GM18907 (cell line): ENCODE data around the gene DNMT3A.

Experiments
- ATAC-seq: cut with Tn5 transposase; IDR thresholded peaks from one replicate; pipeline ENCODE4 v1.9.1; 2021; ENCODE audit warnings: mild to moderate bottlenecking, moderate library complexity; ENCODE audit not compliant: unreplicated experiment

The DNMT3A gene

DNA sequence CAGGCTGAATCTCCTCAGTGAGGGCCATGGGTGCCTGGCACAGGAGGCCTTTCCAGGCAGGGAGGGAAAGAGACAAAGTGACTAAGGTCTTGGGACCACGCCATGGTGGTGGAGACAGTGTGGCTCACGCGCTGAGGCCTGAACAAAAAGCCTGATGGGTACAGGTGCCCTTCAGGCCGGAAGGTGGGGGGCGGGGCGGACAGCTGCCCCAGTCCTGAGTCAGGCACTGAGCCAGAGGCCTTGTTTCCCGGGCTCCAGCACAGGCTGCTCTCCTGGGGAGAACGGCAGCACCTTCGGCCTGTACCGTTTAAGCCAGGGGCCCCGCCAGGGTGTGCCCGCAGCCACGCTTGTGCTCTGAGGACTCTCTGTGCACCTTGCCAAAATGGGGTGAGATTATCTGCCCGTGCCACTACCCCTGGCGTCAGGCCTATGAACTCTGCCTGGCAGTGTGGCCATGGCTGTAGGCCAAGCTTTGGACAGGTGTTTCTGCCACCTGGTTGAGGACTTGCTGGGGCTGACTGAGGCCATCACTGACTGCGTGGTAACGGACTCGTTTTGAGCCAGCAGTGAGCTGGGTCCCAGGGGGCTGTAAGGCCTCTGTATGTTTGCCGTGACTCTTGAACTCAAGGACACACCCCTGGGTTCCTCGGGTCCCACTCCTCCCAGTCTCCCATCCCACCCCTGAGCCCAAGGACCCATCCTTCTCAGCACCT is 31.7 kb upstream of the DNMT3A start:
- ATAC-seq: no peak

DNA sequence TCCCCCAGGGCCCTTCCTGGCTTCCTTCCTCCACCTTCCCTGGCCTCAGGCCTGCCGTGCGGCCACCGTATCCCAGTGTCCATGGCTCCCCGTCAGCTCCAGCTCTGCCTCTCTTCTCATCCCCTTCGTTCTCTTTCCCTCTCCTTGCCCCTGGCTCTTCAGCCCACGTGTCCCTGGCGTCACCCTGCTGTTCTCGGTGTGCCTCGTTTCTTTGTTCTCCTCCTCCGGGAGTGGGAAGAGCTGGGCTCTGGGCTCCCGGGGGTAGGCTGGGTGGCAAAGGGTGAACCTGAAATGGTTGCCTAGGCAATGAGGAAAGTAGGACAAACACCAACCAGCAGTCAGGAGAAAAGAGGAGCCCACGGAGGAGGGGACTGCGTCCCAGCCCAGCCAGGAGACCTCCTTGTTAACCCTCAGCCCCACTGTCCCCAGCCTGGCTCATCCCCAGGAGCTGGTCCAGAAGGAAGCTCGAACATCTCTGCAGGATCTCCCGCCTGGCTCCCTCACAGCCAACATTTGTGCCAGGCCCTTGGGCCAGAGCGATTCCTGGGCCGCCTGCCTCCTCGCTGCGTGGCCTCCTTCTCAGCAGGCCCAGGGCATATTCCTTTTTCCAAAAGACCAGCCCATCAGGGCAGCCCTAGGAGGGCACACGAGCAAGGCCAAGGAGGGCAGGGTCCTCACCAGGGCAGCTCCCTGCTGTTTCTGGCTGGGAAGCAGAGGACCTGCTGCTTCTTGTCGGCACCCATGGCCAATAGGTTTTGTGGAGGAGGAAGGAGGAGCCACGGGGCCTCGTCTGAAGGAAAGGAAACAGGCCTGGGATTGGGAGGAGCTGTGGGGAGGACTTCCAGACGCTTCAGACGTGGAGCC is 30.9 kb upstream of the DNMT3A start:
- ATAC-seq: no peak

DNA sequence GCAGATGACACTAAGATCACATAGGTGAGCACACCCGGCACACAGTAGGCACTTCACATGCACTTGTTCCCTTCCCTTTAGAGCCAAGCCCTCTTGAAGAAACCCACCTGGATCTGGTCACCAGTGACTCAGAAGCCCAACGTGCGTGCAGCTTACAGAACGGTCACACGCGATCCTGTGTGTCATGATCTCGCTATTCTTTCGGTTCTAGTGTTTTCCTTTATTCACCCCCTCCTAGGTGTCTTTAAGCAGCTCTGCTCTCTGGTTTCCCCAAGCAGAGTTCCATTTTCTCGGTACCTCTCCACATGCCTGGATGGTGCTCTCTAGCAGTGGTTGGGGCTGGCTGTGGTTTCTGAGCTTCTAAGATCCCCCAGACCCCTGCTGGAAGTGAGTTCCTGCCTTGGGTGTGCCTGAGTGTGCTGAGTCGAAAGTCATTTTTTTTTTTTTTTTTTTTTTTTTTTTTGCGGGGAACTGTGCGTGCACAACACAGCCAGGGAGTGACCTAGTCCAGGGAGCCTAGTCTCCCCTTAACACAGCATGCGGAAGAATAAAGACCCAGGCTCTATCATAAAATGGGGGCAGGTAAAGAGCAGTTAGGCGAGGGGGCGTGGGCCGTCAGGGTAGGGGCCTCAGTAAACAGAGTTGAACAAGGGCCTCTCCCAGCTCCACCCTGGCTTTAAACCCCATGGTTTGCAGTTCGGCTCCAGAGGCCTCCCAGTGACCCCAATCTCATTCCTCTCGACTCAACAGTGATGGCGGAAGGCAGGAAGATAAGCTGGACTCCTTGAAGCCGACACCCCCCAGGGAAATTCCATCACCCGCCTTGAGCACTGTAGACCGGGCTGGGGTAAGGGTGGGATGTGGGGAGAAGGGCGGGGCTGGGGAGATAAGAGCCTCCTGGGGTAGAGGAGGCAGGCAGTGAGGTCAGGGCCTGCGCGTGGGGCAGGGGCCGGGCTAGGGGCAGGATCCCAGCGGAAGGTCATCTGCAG is 29.8 kb upstream of the DNMT3A start:
- no peak for ATAC-seq

DNA sequence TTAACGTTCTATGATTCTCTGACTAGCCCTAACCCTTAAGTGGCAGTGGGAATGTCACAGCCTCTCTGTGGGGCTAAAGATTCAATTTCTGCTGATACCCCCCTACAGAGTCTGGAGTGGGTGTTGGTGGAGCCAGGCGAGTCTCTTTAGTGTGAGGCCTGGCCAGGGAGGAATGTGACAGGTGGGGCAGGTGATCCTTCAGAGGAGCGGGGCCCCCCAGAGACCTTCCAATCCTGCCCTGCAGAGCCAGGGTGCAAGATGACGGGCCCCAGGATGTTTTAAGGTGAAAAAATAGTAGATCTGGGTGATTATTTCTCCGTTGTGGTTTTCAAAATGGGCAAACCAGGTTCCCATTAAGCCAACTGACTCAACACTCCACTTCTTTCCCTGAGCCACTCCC is 28.2 kb upstream of the DNMT3A start:
- no peak for ATAC-seq

DNA sequence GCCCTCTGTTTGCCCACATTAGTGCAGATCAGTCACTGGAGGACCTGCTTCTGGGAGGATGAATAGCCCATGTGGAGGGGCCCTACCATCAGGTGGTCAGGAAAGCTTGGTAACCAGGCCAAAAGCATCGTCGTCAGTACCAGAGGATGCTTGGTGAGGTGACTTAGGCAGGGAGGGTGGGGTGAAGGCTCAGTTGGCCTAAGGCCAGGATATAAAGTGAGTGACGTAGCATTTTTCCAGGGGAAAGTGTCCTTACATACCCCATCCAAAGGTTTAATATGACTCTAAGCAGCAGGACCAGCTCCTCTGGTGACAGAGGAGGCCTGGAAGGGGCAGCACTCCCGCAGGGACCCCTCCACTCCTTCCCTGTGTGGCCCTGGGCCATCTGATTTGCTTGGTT is 27.7 kb upstream of the DNMT3A start:
- no peak for ATAC-seq

DNA sequence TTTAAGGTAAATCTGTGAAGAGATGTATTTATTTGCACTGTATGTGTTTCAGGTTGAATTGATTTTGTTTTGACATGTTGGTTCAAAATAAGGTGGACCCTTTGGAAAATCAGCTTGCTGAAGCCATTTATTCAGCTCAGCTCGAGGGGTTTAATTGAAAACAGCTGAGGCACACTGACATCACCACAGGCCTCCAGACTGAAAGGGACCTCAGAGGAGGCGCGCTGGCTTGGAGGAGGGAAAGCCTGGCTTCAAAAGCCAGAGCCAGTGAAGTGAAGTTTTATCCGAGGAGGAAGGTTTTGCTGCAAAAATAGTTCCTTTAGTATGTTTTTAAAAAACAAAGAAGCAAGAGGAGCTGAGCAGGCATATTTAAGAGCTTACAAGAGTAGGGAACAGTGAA is 26.9 kb upstream of the DNMT3A start:
- no peak for ATAC-seq

DNA sequence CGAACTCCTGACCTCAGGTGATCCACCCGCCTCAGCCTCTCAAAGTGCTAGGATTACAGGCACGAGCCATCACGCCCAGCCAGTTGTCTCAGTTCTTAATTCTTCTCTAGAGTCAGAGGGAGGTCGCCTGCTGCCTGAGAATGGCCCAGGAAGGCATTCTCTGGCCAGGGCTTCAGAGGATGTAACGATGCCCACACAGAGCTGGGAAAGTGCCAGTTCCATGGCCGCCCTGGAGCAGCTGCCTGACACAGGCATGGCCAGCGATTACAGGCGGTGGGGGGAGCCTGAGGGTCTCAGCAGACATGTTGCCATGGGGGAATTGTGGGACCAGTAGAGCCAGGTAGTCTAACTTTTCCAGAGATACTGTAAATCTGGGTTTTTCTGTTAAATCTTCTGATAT is 25.6 kb upstream of the DNMT3A start:
- ATAC-seq: no peak

DNA sequence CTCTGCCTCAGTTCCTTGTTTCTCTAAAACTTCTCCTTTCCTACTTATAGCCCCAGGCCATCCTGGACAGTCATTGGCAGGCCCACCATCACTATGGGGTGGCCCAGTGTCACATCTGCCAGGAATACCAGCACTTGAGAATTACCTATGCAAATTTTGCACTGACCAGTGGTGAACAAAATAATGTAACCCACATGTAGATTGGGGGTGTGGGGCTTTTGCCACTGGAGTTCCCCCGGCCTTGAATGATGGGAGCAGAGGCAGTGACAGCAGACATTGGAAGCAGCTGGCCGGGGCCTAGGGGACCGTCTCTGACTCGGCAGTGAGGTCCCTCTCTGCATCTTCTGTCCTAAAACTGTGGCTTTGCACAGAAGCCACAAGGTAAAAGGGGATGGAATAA is 24.9 kb upstream of the DNMT3A start:
- ATAC-seq: no peak

DNA sequence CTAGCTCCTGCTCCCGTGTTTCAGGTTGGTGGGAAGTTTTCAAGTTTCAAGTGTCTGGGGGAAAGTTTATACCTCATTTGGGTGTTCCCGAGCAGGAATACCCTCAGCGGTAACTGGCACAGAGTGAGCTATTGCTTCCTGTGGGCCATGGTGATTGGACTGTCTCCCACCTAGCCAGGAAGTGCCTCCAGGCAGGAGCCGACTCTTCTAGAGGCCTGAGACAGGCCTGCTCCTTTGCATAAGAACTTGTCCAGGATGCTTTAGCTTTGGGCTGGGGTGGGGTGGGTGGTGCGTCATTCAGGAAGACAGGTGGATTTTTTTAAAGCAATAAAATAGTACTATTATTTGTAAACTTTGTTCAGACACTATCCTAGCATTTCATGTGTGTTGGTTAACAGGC is 23.5 kb upstream of the DNMT3A start:
- ATAC-seq: no peak

DNA sequence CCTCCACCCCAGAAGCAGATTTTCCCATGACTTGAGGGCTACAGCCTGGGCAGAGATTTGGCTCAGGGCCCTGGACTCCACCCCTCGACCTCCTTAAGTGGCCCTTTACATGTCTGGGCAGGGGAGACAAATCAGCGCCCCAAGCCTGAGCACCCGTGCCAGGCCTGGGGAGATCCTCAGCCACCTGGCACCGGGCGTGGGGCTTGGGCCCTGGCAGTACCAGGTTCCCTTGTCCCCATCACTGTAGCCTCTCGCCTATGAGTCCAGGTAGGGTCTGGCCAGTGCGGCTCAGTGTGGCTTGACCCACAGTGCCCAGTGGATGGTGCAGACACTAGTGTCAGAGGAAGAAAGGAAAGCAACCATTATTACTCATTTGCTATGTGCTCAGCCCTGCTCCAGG is 22.0 kb upstream of the DNMT3A start:
- no peak for ATAC-seq

DNA sequence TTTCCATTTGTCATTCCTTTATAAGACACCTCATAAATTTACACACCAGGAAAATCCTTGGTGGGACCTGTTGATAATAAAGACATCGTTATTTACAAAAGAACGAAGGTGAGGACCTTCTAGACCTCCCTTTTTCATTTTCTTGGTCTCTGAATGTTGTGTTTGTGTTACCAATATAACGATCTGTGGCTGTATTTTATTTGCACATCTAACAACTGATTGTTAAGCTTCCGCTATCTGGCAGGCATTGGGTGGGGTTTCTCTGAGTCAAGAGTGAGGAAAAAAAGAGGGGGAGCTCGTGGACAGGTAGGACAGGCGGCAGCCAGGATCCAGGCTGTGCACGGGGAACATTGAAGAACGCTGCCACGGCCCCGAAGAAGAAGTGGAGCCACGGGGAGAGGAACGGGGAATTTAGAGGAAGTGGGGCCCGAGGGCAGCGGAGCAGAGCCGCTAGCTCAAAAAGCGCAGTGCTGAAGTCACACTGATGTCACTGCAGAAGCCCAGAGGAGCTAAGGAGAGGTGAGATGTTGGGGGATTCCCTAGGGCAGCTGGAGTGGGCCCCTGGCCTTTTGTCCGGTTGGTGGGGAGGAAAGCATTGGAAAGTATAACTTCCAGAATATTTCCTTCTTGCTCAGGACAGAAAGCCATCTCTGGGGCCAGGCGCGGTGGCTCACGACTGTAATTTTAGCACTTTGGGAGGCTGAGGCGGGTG is 20.9 kb upstream of the DNMT3A start:
- peak; percentile 76 for ATAC-seq

DNA sequence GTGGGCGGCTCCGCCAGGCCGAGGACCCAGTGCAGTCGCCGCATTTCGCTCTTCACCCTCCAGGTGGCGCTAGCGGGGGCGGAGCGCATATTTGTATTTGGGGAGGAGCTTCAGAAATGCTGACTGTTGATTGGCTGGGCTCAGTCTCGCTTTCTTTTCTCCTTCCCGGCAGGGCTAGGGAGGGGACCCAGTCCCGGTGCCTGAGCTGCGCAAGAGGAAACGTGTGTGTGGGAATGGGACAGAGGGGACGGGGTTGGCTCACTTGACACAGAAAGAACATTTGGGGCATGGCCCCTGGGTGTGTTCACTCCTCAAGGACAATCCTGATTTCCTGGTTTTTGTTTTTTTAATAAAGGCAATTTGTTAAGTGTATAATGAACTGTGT is 20.3 kb upstream of the DNMT3A start:
- ATAC-seq: peak; percentile 90

DNA sequence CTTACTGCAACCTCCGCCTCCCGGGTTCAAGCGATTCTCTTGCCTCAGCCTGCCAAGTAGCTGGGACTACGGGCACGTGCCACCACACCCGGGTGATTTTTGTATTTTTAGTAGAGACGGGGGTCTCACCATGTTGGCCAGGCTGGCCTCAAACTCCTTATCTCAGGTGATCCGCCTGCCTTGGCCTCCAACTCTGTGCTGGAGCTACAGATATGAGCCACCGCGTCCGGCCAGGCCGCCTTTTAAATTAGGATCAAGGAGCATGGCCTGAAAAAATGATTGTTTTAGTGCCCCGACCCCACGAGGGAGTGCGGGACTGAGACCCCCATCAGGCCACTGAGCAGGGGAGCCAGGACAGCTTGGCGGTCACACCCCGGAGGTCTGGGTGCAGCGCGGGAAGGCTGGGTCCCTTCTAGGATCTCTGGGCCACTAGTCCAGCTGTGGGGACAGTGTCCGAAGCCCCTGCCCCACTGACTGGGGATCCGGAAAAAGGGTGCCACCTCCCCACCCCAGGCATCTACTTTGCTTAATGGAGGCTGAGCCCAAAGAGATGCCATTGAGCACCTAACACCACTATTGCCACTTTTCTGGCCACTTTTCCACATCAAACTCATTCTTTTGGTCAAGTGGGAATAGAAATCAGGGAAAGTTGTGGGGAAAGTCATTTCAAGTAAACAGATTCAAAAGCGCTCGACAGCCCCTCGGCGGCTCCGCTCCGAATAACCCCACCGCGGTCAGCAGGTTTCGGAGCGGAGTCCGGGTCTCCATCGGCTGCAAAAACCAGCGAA is 19.7 kb upstream of the DNMT3A start:
- no peak for ATAC-seq

DNA sequence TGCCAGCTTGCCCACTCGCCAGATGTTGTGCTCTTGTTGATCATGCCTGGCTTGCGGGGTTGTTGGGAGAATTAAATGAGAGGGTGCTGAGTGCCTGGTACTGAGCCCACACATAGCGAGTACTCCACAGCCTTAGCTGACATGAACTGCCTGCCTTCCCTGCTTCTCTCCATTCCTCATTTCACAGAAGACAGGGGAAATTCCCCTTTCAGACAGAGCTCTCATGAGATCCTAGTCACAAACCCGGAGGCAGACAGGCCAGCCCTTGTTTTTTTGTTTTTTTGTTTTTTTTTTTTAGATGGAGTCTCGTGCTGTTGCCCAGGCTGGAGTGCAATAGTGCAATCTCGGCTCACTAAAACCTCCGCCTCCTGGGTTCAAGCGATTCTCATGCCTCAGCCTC is 17.1 kb upstream of the DNMT3A start:
- ATAC-seq: no peak

DNA sequence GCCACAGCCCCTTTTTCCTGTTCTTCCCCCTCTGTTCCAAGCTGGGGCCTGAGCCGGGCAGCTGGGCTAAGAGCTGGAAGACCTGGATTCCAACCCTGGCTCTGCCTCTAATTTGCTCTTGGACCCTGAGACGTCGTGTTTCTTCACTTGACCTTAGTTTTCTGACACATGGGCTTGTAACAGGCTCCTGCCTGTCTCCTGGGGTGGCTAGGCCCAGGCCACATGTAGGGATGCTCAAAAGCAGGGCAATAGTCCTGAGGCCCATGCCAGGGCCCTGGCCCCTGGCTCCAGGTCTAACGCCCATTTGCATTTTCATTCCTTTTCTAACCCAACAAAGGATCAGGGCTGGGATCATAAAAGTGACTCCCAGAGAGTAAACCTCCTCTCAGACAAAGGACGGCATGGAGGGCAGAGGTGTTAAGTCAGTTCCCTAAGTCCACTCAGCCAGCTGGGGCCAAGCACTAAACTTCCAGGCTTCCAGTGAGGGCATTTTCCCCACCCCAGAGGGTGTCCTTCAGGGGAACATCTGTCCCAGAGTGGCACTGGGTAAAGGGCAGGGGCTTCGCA is 16.6 kb upstream of the DNMT3A start:
- ATAC-seq: no peak

DNA sequence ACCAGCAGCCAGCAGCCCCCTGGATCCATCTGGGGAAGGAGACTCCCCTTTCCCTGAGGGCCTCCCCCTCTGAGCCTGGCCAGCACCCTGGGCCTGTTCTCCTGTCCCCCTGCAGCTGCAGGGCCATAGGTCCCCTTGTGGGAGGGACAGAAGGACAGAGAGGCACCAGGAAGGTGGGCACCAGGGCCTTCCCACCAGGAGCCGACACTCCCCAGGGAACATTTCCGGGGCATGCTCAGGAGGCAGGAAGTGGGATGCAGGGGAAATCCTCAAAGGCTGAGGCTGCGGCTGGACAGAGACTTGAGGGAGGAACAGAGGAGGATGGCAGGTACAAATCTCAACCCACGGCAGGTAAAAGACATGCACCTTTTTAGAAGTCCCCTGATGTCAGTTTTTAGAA is 14.4 kb upstream of the DNMT3A start:
- ATAC-seq: no peak

DNA sequence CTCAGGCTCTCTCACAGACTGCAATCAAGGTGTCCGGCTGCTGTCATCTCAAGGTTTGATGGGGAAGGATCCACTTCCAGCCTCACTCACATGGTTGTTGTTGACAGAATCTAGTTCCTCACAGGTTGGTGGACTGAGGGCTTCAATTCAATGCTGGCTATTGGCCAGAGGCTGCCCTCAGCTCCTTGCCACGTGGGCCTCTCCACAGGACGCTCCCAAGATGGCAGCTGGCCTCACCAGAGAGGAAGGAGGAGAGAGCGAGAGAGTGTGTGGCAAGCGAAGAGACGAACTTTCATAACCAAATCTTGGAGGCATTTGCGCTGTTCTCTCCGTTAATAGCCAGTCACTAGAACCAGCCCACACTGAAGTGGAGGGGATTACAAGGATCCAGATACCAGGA is 13.5 kb upstream of the DNMT3A start:
- ATAC-seq: no peak

DNA sequence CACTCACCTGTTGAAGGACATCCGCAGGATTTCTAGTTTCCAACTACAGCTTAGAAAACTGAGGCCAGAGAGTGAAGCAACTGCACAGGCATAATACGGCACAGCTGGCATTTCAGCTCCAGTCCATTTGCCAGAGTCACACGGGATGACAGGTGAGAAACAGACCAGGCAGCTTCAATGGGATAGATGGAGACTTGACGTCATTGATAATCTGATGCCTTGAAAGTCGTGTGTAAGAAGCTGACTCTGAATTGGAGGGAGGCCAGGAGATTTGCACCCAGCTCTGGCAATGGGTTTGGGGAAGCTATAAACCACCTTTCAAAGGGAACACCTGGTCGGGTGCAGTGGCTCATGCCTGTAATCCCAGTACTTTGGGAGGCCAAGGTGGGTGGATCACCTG is 12.4 kb upstream of the DNMT3A start:
- ATAC-seq: no peak

DNA sequence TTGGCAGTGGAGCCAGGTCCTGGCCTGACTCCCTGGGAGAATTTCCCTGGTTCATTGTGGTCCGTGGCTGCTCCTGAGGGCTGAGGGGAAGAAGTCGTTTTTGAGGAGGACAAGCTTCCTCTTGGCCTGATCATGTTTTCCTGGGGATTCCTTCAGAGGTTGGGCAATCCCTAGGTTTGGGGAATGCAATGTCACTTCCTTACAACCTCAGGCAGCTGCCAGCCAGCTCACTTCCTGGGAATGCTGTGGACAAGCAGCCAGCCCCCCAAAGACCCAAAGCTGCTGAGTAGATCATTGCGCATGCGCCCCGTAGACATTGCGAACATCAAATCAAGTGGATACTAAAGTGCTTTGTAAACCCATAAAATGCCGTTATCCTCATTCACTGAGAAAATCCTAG is 7.7 kb upstream of the DNMT3A start:
- ATAC-seq: no peak

DNA sequence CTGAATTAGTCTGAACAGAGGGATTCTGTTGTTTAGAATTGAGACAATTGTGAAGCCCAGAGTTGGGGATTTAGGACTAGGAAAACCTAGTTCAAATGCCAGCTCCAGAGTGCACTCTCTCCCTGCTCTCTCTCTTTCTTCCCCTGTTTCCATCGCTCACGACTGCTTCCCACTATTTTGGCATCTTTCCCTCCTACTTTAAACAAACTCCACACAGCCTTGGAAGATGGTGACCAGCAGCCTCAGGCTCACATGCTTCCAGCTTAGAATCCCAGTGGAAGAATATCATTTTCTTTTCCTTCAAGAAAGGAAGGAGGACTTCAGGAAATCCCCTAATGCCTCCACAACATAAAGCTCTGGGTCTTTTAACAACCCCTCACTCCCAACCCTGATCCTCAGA is 6.1 kb upstream of the DNMT3A start:
- no peak for ATAC-seq
